GM12875 (cell line): Measurements from ENCODE around the gene ALPG.
"Not testable (repeated sequence)": the region's sequence is repeated elsewhere in the genome, so short reads cannot be mapped to it uniquely, and the experiment has no call there.

ENCODE experiments used
- H3K4me3 ChIP-seq: one replicate; pipeline ENCODE4 v1.5.1; 2011; ENCODE audit warnings: low read depth, low read length, control low read depth
- CTCF ChIP-seq: IDR thresholded peaks from 2 replicates; pipeline ENCODE4 v1.5.1; 2011; ENCODE audit warnings: low read depth, mild to moderate bottlenecking, control low read depth, inconsistent platforms, low read length, moderate library complexity, borderline replicate concordance; ENCODE audit not compliant: insufficient read depth

Gene ALPG

GRCh38 chr2:232406556-232407310, at the start of gene ALPG:
Gene ALPG (plus strand): TSS chr2:232406844. CDS start chr2:232406895, 51 bp downstream.
- H3K4me3 ChIP-seq = no peak within 1 kb of the TSS
- no peak for TF ChIP-seq CTCF

GRCh38 chr2:232361646-232362045, 45.0 kb upstream of the ALPG start:
- TF ChIP-seq CTCF = no peak
- H3K4me3 ChIP-seq = no peak overlapping the region

- H3K4me3 ChIP-seq = no peak overlapping the region
- no peak for TF ChIP-seq CTCF
Observed at GRCh38 chr2:232362174-232362900, 44.3 kb upstream of the ALPG start.

GRCh38 chr2:232363064-232363783, 43.4 kb upstream of the ALPG start:
- not testable (repeated sequence) for H3K4me3 ChIP-seq

GRCh38 chr2:232363784-232364615, 42.6 kb upstream of the ALPG start:
- no peak overlapping the region for H3K4me3 ChIP-seq

GRCh38 chr2:232364806-232365594, 41.6 kb upstream of the ALPG start:
- H3K4me3 ChIP-seq = not testable (repeated sequence)

More at GRCh38 chr2:232363784-232364615, 42.6 kb upstream of the ALPG start:
- no peak for TF ChIP-seq CTCF

GRCh38 chr2:232365621-232366321, 40.9 kb upstream of the ALPG start:
- peak; percentile 47; the same call in 1 of the 2 replicates for TF ChIP-seq CTCF
- no peak overlapping the region for H3K4me3 ChIP-seq

- not testable (repeated sequence) for H3K4me3 ChIP-seq
Observed at GRCh38 chr2:232366461-232366860, 40.2 kb upstream of the ALPG start.
